ENCODE results near the gene PPP4R4. TPM values are rescaled to one million over a fixed set of nuclear protein-coding genes. Genes with fewer than 3 reads are reported as not detected.

PPP4R4 gene
- total RNA-seq, 1 experiment from 2014 or later: 0.88 TPM

DNA sequence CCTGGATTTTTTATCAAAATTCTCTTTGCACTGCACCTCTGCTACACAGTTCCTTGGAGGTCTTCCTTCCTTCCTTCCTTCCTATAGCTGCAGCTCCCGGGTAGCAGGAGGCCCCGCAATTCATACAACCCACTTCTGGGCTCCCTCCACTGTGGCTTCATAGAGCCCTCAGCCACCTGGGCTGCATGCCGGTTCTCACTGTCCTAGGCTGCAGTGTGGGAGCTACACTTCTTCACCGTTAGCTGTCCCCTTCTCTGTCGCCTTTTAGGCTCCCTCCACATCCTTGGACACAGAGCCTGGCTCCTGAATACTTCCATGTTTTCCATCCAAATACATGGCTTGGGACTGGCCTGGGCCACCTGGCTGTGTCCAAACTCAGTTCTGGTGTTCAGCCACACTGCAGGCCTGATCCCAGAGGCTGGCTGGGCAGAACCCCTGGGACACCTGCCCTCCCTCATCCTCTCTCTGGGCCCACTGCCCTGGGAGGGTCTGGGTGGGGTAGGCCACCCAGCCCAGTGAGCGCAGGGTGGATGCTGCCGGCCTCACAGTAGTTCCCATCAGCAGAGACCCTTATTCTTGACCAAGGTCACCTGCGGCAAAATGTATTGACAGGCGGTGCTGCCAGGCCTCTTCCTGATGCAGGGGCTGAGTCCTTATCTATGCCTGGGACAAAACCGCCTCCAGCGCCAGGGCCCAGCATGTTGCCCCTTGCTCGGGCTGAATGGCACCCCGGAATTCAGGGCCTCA, 117.2 kb downstream of the PPP4R4 start:
- Histone ChIP-seq H3K4me1 (ENCODE audit: insufficient read depth, low read length, poor library complexity, severe bottlenecking) (no peaks in the 10 kb centered on the region), H3K36me3 (ENCODE audit: insufficient read depth, low read length, poor library complexity, severe bottlenecking) (no peaks in the 10 kb centered on the region), H3K4me3 (ENCODE audit: low read depth, low read length, poor library complexity, severe bottlenecking) (no peak overlapping the region), H3K27me3 (replicated peaks; ENCODE audit: insufficient read depth, low read depth, low read length, poor library complexity) (no peaks in the 10 kb centered on the region), H3K9me3 (ENCODE audit: low read depth, low read length, poor library complexity, severe bottlenecking) (no peaks in the 10 kb centered on the region), H3K27ac (ENCODE audit: low read depth, low read length, poor library complexity, severe bottlenecking) (no peak overlapping the region)
- TF ChIP-seq EZH2 (IDR thresholded peaks at IDR 0.05; ENCODE audit: borderline replicate concordance, low read depth, low read length, poor library complexity, severe bottlenecking): no peak
- TF ChIP-seq, protein P1, sequence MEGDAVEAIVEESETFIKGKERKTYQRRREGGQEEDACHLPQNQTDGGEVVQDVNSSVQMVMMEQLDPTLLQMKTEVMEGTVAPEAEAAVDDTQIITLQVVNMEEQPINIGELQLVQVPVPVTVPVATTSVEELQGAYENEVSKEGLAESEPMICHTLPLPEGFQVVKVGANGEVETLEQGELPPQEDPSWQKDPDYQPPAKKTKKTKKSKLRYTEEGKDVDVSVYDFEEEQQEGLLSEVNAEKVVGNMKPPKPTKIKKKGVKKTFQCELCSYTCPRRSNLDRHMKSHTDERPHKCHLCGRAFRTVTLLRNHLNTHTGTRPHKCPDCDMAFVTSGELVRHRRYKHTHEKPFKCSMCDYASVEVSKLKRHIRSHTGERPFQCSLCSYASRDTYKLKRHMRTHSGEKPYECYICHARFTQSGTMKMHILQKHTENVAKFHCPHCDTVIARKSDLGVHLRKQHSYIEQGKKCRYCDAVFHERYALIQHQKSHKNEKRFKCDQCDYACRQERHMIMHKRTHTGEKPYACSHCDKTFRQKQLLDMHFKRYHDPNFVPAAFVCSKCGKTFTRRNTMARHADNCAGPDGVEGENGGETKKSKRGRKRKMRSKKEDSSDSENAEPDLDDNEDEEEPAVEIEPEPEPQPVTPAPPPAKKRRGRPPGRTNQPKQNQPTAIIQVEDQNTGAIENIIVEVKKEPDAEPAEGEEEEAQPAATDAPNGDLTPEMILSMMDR (conservative IDR thresholded peaks at IDR 0.05; ENCODE audit: low read depth, low read length): no peak
- CTCF ChIA-PET: no interaction called here
- BruUV-seq (replicated peaks): no TSS peak
- no peak for DNase-seq (ENCODE audit: low spot score)
- intact Hi-C loops (cut with micrococcal nuclease; ENCODE audit: unreplicated experiment): no loop called here
- POLR2A ChIA-PET (ENCODE audit: low non-redundant PET): no interaction called here

DNA sequence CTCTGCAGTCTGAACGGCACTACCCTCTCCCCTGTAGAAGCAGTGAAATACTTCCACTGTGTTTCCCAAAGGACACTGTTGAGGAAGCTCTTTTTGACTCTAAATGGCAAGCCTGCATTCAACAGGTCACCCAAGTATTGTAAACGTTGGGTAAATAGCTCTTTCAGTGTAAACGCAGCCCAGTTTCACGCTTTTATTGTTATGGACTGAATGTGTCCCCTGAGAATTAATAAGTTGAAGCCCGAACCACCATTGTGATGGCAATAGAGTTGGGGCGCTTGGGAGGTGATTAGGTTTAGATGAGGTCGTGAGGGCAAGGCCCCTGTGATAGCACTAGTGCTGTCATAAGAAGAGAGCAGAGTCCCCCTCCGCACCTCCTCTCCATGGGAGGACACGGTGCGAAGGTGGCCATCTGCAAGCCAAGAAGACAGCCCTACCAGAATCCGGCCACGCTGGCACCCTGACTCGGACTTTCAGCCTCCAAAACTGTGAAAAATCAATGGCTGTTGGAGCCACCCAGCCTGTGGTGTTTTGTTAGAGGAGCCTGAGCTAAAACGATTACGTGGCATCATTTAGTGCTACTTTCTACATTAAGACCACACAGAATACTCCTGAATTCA, 117.9 kb downstream of the PPP4R4 start:
- no peak for DNase-seq (ENCODE audit: low spot score)
- Histone ChIP-seq H3K27me3 (replicated peaks; ENCODE audit: insufficient read depth, low read depth, low read length, poor library complexity) (no peaks in the 10 kb centered on the region), H3K4me3 (ENCODE audit: low read depth, low read length, poor library complexity, severe bottlenecking) (no peak overlapping the region), H3K36me3 (ENCODE audit: insufficient read depth, low read length, poor library complexity, severe bottlenecking) (no peaks in the 10 kb centered on the region), H3K9me3 (ENCODE audit: low read depth, low read length, poor library complexity, severe bottlenecking) (no peaks in the 10 kb centered on the region), H3K4me1 (ENCODE audit: insufficient read depth, low read length, poor library complexity, severe bottlenecking) (no peaks in the 10 kb centered on the region), H3K27ac (ENCODE audit: low read depth, low read length, poor library complexity, severe bottlenecking) (no peak overlapping the region)
- TF ChIP-seq EZH2 (IDR thresholded peaks at IDR 0.05; ENCODE audit: borderline replicate concordance, low read depth, low read length, poor library complexity, severe bottlenecking): no peak
- TF ChIP-seq, protein P1 (conservative IDR thresholded peaks at IDR 0.05; ENCODE audit: low read depth, low read length): no peak
- POLR2A ChIA-PET (ENCODE audit: low non-redundant PET): no interaction called here
- BruUV-seq (replicated peaks): no TSS peak
- intact Hi-C loops (cut with micrococcal nuclease; ENCODE audit: unreplicated experiment): no loop called here
- CTCF ChIA-PET: no interaction called here

DNA sequence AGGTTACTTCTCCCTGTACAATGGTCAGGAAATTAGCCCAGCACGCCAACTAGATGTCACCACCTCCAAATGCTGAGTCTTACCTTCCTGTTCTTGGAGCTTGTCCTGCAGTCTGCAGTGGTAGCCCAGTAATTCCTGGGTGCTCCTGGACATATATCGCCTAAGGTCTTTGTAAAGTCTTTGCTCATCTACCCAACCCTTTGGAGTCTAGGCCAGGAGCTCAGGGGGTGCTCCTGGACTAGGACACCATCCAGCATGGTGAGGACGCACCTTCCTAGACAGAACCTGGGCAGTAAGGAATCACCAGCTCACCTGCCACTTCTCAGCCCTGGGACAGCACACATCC, 118.4 kb downstream of the PPP4R4 start:
- no peak for DNase-seq (ENCODE audit: low spot score)
- Histone ChIP-seq H3K27me3 (replicated peaks; ENCODE audit: insufficient read depth, low read depth, low read length, poor library complexity) (no peaks in the 10 kb centered on the region), H3K4me3 (ENCODE audit: low read depth, low read length, poor library complexity, severe bottlenecking) (no peak overlapping the region), H3K9me3 (ENCODE audit: low read depth, low read length, poor library complexity, severe bottlenecking) (no peaks in the 10 kb centered on the region), H3K36me3 (ENCODE audit: insufficient read depth, low read length, poor library complexity, severe bottlenecking) (no peaks in the 10 kb centered on the region), H3K4me1 (ENCODE audit: insufficient read depth, low read length, poor library complexity, severe bottlenecking) (no peaks in the 10 kb centered on the region), H3K27ac (ENCODE audit: low read depth, low read length, poor library complexity, severe bottlenecking) (no peak overlapping the region)
- ChIA-PET POLR2A (ENCODE audit: low non-redundant PET) (no interaction called here), CTCF (no interaction called here)
- intact Hi-C loops (cut with micrococcal nuclease; ENCODE audit: unreplicated experiment): no loop called here
- no TSS peak for BruUV-seq (replicated peaks)
- no peak for TF ChIP-seq EZH2 (IDR thresholded peaks at IDR 0.05; ENCODE audit: borderline replicate concordance, low read depth, low read length, poor library complexity, severe bottlenecking)
- TF ChIP-seq, protein P1 (conservative IDR thresholded peaks at IDR 0.05; ENCODE audit: low read depth, low read length): no peak
